Kidney glomerular epithelial cell (primary cell): ENCODE measurements around the gene ZBTB42.
"Not testable (repeated sequence)": the region's sequence is repeated elsewhere in the genome, so short reads cannot be mapped to it uniquely, and the experiment has no call there.

Experiments
- DNase-seq: peaks from one replicate; lab custom pipeline; 2025; lab: John Stamatoyannopoulos, UW

Gene ZBTB42

GRCh38 chr14:104810316-104810715 is 9.4 kb downstream of the ZBTB42 start:
- DNase-seq = no peak

GRCh38 chr14:104813286-104813685 is 12.4 kb downstream of the ZBTB42 start:
- no peak for DNase-seq

GRCh38 chr14:104814701-104815100 is 13.8 kb downstream of the ZBTB42 start:
- DNase-seq = not testable (repeated sequence)

GRCh38 chr14:104816616-104816884 is 15.6 kb downstream of the ZBTB42 start:
- DNase-seq = no peak

GRCh38 chr14:104817930-104818713 is 17.2 kb downstream of the ZBTB42 start:
- no peak for DNase-seq

GRCh38 chr14:104818714-104819161 is 17.8 kb downstream of the ZBTB42 start:
- no peak for DNase-seq

GRCh38 chr14:104819361-104819781 is 18.5 kb downstream of the ZBTB42 start:
- no peak for DNase-seq

- DNase-seq = peak; percentile 59
Measured at GRCh38 chr14:104820669-104821228, 19.8 kb downstream of the ZBTB42 start.

GRCh38 chr14:104821229-104821945 is 20.5 kb downstream of the ZBTB42 start:
- no peak for DNase-seq

GRCh38 chr14:104821971-104822608 is 21.2 kb downstream of the ZBTB42 start:
- no peak for DNase-seq

GRCh38 chr14:104822821-104823615 is 22.1 kb downstream of the ZBTB42 start:
- DNase-seq = no peak

- DNase-seq = no peak
Measured at GRCh38 chr14:104824353-104824997, 23.6 kb downstream of the ZBTB42 start.

GRCh38 chr14:104826189-104826860 is 25.4 kb downstream of the ZBTB42 start:
- peak; percentile 63 for DNase-seq

GRCh38 chr14:104826861-104827176 is 25.9 kb downstream of the ZBTB42 start:
- DNase-seq = no peak

GRCh38 chr14:104827177-104828055 is 26.5 kb downstream of the ZBTB42 start:
- peak; percentile 10 for DNase-seq

GRCh38 chr14:104830781-104831180 is 29.9 kb downstream of the ZBTB42 start:
- no peak for DNase-seq

- not testable (repeated sequence) for DNase-seq
Measured at GRCh38 chr14:104836171-104836935, 35.5 kb downstream of the ZBTB42 start.

- DNase-seq = no peak
Measured at GRCh38 chr14:104841730-104842129, 40.8 kb downstream of the ZBTB42 start.

GRCh38 chr14:104843006-104843405 is 42.1 kb downstream of the ZBTB42 start:
- DNase-seq = no peak
